OCI-LY1 (cell line): Measurements from ENCODE around the gene PFKP.

ENCODE experiments used
- H2AFZ ChIP-seq: fragments of 200-600 bp; sonication (generic), shearing (Covaris generic); 2 replicates; pipeline ENCODE4 v1.6.0; 2014; ENCODE audit warnings: antibody characterized with exemption, mild to moderate bottlenecking, low read length
- H3F3A ChIP-seq: fragments of 200-600 bp; sonication (generic), shearing (Covaris generic); 2 replicates; pipeline ENCODE4 v1.6.0; 2014; ENCODE audit warnings: mild to moderate bottlenecking, antibody characterized with exemption, low read length, moderate library complexity; ENCODE audit not compliant: insufficient read depth
- H3K27ac ChIP-seq: fragments of 200-600 bp; sonication (generic); 2 replicates; pipeline ENCODE4 v1.5.1; 2014; ENCODE audit warnings: low read length, mixed run types, mild to moderate bottlenecking, low read depth; ENCODE audit not compliant: poor library complexity, severe bottlenecking
- H3K27me3 ChIP-seq: fragments of 200-600 bp; sonication (generic); 2 replicates; pipeline ENCODE4 v1.6.0; 2014; ENCODE audit warnings: antibody characterized with exemption, mild to moderate bottlenecking, low read length, moderate library complexity; ENCODE audit not compliant: insufficient read depth
- H3K36me3 ChIP-seq: fragments of 200-600 bp; sonication (generic); 2 replicates; pipeline ENCODE4 v1.6.1; 2014; ENCODE audit warnings: mild to moderate bottlenecking, antibody characterized with exemption, low read length, moderate library complexity, mixed read lengths; ENCODE audit not compliant: insufficient read depth
- H3K4me1 ChIP-seq: fragments of 200-600 bp; sonication (generic); 2 replicates; pipeline ENCODE4 v1.5.1; 2014; ENCODE audit warnings: mild to moderate bottlenecking, low read length, moderate library complexity; ENCODE audit not compliant: insufficient read depth, severe bottlenecking
- H3K4me2 ChIP-seq: fragments of 200-600 bp; sonication (generic), shearing (Covaris generic); 2 replicates; pipeline ENCODE4 v1.6.1; 2014; ENCODE audit warnings: low read length
- H3K4me3 ChIP-seq: fragments of 200-600 bp; sonication (generic); 2 replicates; pipeline ENCODE4 v1.5.1; 2014; ENCODE audit warnings: low read length, low read depth, mild to moderate bottlenecking, mixed read lengths; ENCODE audit not compliant: poor library complexity, severe bottlenecking
- H3K79me2 ChIP-seq: fragments of 200-600 bp; shearing (Covaris generic); 2 replicates; pipeline ENCODE4 v1.6.1; 2016; ENCODE audit warnings: mixed run types, low read length, mixed read lengths; ENCODE audit not compliant: insufficient read depth
- H3K9ac ChIP-seq: fragments of 200-600 bp; sonication (generic), shearing (Covaris generic); 2 replicates; pipeline ENCODE4 v1.6.1; 2014; ENCODE audit warnings: mild to moderate bottlenecking, low read length, mixed read lengths
- H3K9me2 ChIP-seq: fragments of 200-600 bp; sonication (generic), shearing (Covaris generic); 2 replicates; pipeline ENCODE4 v1.6.1; 2014; ENCODE audit warnings: low read depth, mild to moderate bottlenecking, low read length, mixed read lengths
- H3K9me3 ChIP-seq: fragments of 200-600 bp; shearing (Covaris generic); 2 replicates; pipeline ENCODE4 v1.6.1; 2014; ENCODE audit warnings: low read length, mixed read lengths
- H4K20me1 ChIP-seq: fragments of 200-600 bp; sonication (generic), shearing (Covaris generic); 2 replicates; pipeline ENCODE4 v1.6.0; 2016; ENCODE audit warnings: mild to moderate bottlenecking, low read length; ENCODE audit not compliant: insufficient read depth
- CTCF ChIP-seq: fragments of 200-600 bp; sonication (generic), shearing (Covaris generic); IDR thresholded peaks from 2 replicates; pipeline ENCODE4 v1.5.1; 2017; ENCODE audit warnings: mild to moderate bottlenecking, antibody characterized with exemption, low read length, moderate library complexity, mixed read lengths
- EZH2 ChIP-seq: fragments of 200-600 bp; sonication (generic), shearing (Covaris generic); IDR thresholded peaks from 2 replicates; pipeline ENCODE4 v1.8.0; 2017; ENCODE audit warnings: borderline replicate concordance, mixed run types, mild to moderate bottlenecking, antibody characterized with exemption, low read length, moderate library complexity, mixed read lengths

PFKP gene

GRCh38 chr10:3115685-3116084 is 48.3 kb downstream of the PFKP start:
- no peak overlapping the region for H3K27ac ChIP-seq
- no peaks in the 10 kb centered on the region for H3K9me2 ChIP-seq
- H2AFZ ChIP-seq = no peak overlapping the region
- H3K4me1 ChIP-seq = peaks cover 15% of the 10 kb centered on the region
- TF ChIP-seq CTCF (no peak), EZH2 (no peak)
- no peaks in the 10 kb centered on the region for H3K9me3 ChIP-seq
- no peaks in the 10 kb centered on the region for H3K27me3 ChIP-seq
- no peak overlapping the region for H3K9ac ChIP-seq
- H3K4me2 ChIP-seq = no peak overlapping the region
- no peaks in the 10 kb centered on the region for H3F3A ChIP-seq
- H3K4me3 ChIP-seq = no peak overlapping the region
- H3K36me3 ChIP-seq = peaks cover 87% of the 10 kb centered on the region
- no peaks in the 10 kb centered on the region for H4K20me1 ChIP-seq
- H3K79me2 ChIP-seq = no peaks in the 10 kb centered on the region

- H3K4me1 ChIP-seq = peaks cover 6% of the 10 kb centered on the region
- no peak overlapping the region for H3K27ac ChIP-seq
- H3K36me3 ChIP-seq = peaks cover 87% of the 10 kb centered on the region
- no peaks in the 10 kb centered on the region for H3K9me3 ChIP-seq
- H3F3A ChIP-seq = no peaks in the 10 kb centered on the region
- no peaks in the 10 kb centered on the region for H4K20me1 ChIP-seq
- no peak overlapping the region for H3K4me3 ChIP-seq
- no peaks in the 10 kb centered on the region for H3K79me2 ChIP-seq
- H2AFZ ChIP-seq = no peak overlapping the region
- no peak overlapping the region for H3K4me2 ChIP-seq
- no peaks in the 10 kb centered on the region for H3K27me3 ChIP-seq
- H3K9ac ChIP-seq = no peak overlapping the region
- no peak for TF ChIP-seq CTCF
- no peaks in the 10 kb centered on the region for H3K9me2 ChIP-seq
These were observed 49.3 kb downstream of the PFKP start for GRCh38 chr10:3116508-3117100.

- no peak overlapping the region for H3K4me3 ChIP-seq
- no peak overlapping the region for H3K4me2 ChIP-seq
- H3F3A ChIP-seq = no peaks in the 10 kb centered on the region
- no peaks in the 10 kb centered on the region for H3K9me2 ChIP-seq
- no peak overlapping the region for H2AFZ ChIP-seq
- no peaks in the 10 kb centered on the region for H4K20me1 ChIP-seq
- no peaks in the 10 kb centered on the region for H3K4me1 ChIP-seq
- H3K27ac ChIP-seq = no peak overlapping the region
- no peak for TF ChIP-seq CTCF
- no peak for TF ChIP-seq EZH2
- H3K79me2 ChIP-seq = no peaks in the 10 kb centered on the region
- H3K27me3 ChIP-seq = no peaks in the 10 kb centered on the region
- peaks cover 85% of the 10 kb centered on the region for H3K36me3 ChIP-seq
- H3K9me3 ChIP-seq = no peaks in the 10 kb centered on the region
- H3K9ac ChIP-seq = no peak overlapping the region
These were observed 50.1 kb downstream of the PFKP start for GRCh38 chr10:3117486-3117885.
